ENCODE data around the gene VSIG2. TPM values are rescaled to one million over a fixed set of nuclear protein-coding genes. Genes with fewer than 3 reads are reported as not detected.

Gene VSIG2
- polyA plus RNA-seq, 3 donors, result not detected

DNA sequence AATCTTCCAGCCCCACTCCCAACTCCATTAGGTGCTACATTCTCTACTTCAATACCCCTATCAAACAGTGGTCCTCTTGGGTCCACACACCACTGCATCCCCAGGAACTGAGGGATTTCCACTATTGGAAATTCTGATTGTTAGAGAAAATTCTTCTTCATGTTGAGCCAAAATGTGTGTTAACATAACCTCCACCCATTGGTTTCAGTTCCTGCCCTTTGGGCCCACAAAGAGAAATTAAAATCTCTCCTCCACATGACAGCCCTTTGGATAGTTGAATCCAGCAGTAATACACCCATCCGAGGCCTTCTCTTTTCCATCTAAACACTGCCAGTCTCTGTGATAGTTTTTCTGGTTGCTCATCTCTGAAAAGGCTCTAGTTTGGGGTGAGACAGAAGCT lies 2.1 kb downstream of the VSIG2 start:
- peaks cover 65 to 80% of the 10 kb centered on the region in 2 donors for H3K4me1 ChIP-seq (ENCODE audit: control insufficient read depth in 1 of 2, insufficient read depth in 2 of 2, low read length in 2 of 2)
- intact Hi-C loops (cut with micrococcal nuclease), result no loop called here
- TF ChIP-seq, protein P1, sequence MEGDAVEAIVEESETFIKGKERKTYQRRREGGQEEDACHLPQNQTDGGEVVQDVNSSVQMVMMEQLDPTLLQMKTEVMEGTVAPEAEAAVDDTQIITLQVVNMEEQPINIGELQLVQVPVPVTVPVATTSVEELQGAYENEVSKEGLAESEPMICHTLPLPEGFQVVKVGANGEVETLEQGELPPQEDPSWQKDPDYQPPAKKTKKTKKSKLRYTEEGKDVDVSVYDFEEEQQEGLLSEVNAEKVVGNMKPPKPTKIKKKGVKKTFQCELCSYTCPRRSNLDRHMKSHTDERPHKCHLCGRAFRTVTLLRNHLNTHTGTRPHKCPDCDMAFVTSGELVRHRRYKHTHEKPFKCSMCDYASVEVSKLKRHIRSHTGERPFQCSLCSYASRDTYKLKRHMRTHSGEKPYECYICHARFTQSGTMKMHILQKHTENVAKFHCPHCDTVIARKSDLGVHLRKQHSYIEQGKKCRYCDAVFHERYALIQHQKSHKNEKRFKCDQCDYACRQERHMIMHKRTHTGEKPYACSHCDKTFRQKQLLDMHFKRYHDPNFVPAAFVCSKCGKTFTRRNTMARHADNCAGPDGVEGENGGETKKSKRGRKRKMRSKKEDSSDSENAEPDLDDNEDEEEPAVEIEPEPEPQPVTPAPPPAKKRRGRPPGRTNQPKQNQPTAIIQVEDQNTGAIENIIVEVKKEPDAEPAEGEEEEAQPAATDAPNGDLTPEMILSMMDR (IDR thresholded peaks at IDR 0.05), result no peak
- peaks cover 15% of the 10 kb centered on the region for H4K20me1 ChIP-seq (ENCODE audit: insufficient read depth, low read length)
- H3K9me3 ChIP-seq (replicated peaks in 1 of 2; ENCODE audit: control insufficient read depth in 1 of 2, insufficient read depth in 1 of 2, low read length in 2 of 2), result no peaks in the 10 kb centered on the region
- H3K27me3 ChIP-seq (ENCODE audit: control insufficient read depth in 2 of 2, insufficient read depth in 2 of 2, low read length in 2 of 2), result no peaks in the 10 kb centered on the region
- no peak for DNase-seq
- peaks cover 2 to 3% of the 10 kb centered on the region in 2 donors for H3K36me3 ChIP-seq (replicated peaks in 1 of 2; ENCODE audit: control insufficient read depth in 1 of 2, insufficient read depth in 2 of 2, low read length in 2 of 2)
- no peak overlapping the region for H3K27ac ChIP-seq (ENCODE audit: low read depth in 1 of 2, low read length in 2 of 2)
- WGBS (ENCODE audit: insufficient coverage), result no CpG with 5 or more reads among the region's 1 CpG
- H3K79me2 ChIP-seq (ENCODE audit: insufficient read depth, low read length), result peaks cover 4% of the 10 kb centered on the region
- H3K27ac Mint-ChIP-seq, result peak overlapping the region in 4 of 7 donors; percentile 12 to 63 (median 43)
- H3K9me3 Mint-ChIP-seq, result peaks cover 0 to 3% (median 0%) of the 10 kb centered on the region in 7 donors
- H3K4me3 Mint-ChIP-seq, result peak overlapping the region; percentile 27 to 55
- no peak overlapping the region for H3K4me2 ChIP-seq (replicated peaks; ENCODE audit: extremely low read depth, low read length, poor library complexity, severe bottlenecking)
- no peak overlapping the region for H3K4me3 ChIP-seq (replicated peaks in 1 of 3; ENCODE audit: low read depth in 2 of 3, low read length in 3 of 3)
- peaks cover 10 to 15% (median 14%) of the 10 kb centered on the region in 3 donors for H3K27me3 Mint-ChIP-seq (ENCODE audit: low read depth in 3 of 3)
- no peak overlapping the region for H3K9ac ChIP-seq (ENCODE audit: insufficient read depth, low read length, poor library complexity, severe bottlenecking)
- peaks cover 5% of the 10 kb centered on the region in 2 donors for H3K36me3 Mint-ChIP-seq
- H2AFZ ChIP-seq (ENCODE audit: insufficient read depth, low read depth, low read length, poor library complexity, severe bottlenecking), result no peak overlapping the region
- peaks cover 63% of the 10 kb centered on the region for H3K4me1 Mint-ChIP-seq

DNA sequence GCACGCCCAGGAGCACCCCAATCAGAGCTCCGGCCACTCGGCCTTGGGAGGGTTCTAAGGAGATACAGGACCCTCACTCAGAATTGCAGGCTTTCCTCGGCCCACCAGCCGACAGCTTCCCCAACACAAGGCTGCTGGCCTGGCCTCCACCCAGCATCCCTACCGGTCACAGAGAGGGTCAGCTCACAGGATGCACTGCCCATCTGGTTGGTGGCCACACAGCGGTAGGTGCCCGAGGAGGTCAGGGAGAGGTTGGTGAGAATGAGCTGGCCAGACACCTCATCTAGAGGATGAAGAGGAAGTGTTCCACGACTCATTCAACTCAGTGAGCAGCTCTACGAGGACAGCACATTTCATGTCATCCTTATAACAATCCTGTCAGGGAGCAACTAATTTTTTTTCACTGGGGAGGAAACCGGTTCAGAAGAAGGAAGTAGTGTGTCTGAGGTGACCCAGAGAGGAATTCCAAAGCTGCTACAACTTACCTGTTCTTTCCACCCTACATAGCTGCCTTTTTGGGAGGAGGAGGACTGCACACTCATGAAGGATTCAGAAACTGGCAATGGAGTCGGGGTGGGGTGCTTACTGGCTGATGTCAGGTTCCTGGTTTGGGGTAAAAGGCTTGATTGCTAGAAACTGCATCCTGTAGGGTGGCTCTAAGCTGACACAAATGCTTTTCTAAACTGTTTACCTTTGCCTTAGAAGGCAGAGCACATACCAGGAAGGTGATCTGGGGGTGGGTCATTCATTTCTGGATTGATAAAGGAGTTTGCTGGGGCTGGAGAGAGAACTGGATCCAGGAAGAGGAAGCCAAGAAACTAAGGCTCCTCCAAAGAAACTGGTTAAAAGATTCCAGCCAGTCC lies 3.3 kb downstream of the VSIG2 start:
- H3K4me1 Mint-ChIP-seq, result peaks cover 63% of the 10 kb centered on the region
- H3K4me2 ChIP-seq (replicated peaks; ENCODE audit: extremely low read depth, low read length, poor library complexity, severe bottlenecking), result peak overlapping the region; percentile 6

More for the DNA sequence above, 3.3 kb downstream of the VSIG2 start:
- Histone ChIP-seq H2AFZ (ENCODE audit: insufficient read depth, low read depth, low read length, poor library complexity, severe bottlenecking) (no peak overlapping the region), H3K27me3 (ENCODE audit: control insufficient read depth in 2 of 2, insufficient read depth in 2 of 2, low read length in 2 of 2) (no peaks in the 10 kb centered on the region), H3K27ac (ENCODE audit: low read depth in 1 of 2, low read length in 2 of 2) (peak overlapping the region in 1 of 2 donors; percentile 5), H3K9ac (ENCODE audit: insufficient read depth, low read length, poor library complexity, severe bottlenecking) (no peak overlapping the region), H3K36me3 (replicated peaks in 1 of 2; ENCODE audit: control insufficient read depth in 1 of 2, insufficient read depth in 2 of 2, low read length in 2 of 2) (peaks cover 10 to 11% of the 10 kb centered on the region in 2 donors), H3K9me3 (replicated peaks in 1 of 2; ENCODE audit: control insufficient read depth in 1 of 2, insufficient read depth in 1 of 2, low read length in 2 of 2) (no peaks in the 10 kb centered on the region), H3K4me1 (ENCODE audit: control insufficient read depth in 1 of 2, insufficient read depth in 2 of 2, low read length in 2 of 2) (peaks cover 65 to 80% of the 10 kb centered on the region in 2 donors), H3K79me2 (ENCODE audit: insufficient read depth, low read length) (peaks cover 12% of the 10 kb centered on the region), H3K4me3 (replicated peaks in 1 of 3; ENCODE audit: low read depth in 2 of 3, low read length in 3 of 3) (no peak overlapping the region), H4K20me1 (ENCODE audit: insufficient read depth, low read length) (peaks cover 25% of the 10 kb centered on the region)
- peak overlapping the region in 6 of 7 donors; percentile 30 to 82 (median 76) for H3K27ac Mint-ChIP-seq
- H3K27me3 Mint-ChIP-seq (ENCODE audit: low read depth in 3 of 3), result peaks cover 10 to 15% (median 14%) of the 10 kb centered on the region in 3 donors
- peaks cover 0 to 3% (median 0%) of the 10 kb centered on the region in 7 donors for H3K9me3 Mint-ChIP-seq
- TF ChIP-seq, protein P1 (IDR thresholded peaks at IDR 0.05), result no peak
- peak overlapping the region; percentile 27 to 35 for H3K4me3 Mint-ChIP-seq
- H3K36me3 Mint-ChIP-seq, result peaks cover 9 to 13% of the 10 kb centered on the region in 2 donors
- intact Hi-C loops (cut with micrococcal nuclease), result no loop called here
- DNase-seq, result peak; percentile 50 to 72 (median 62)
- whole genome bisulfite sequencing (ENCODE audit: insufficient coverage), result 85% methylated on average over 6 of the region's 12 CpGs
